DMS79 (cell line): ENCODE data around the gene COLEC11.

Experiments
- DNase-seq: peaks from one replicate; lab custom pipeline; 2025; lab: John Stamatoyannopoulos, UW

Gene COLEC11

GRCh38 chr2:3675687-3676086 lies 80.8 kb downstream of the COLEC11 start:
- no peak for DNase-seq

- DNase-seq = no peak
These were observed 82.5 kb downstream of the COLEC11 start for GRCh38 chr2:3677436-3677835.

- DNase-seq = no peak
These were observed 83.3 kb downstream of the COLEC11 start for GRCh38 chr2:3678212-3678611.

GRCh38 chr2:3679180-3679579 lies 84.3 kb downstream of the COLEC11 start:
- no peak for DNase-seq

- no peak for DNase-seq
These were observed 84.9 kb downstream of the COLEC11 start for GRCh38 chr2:3679616-3680393.

GRCh38 chr2:3680548-3681345 lies 85.8 kb downstream of the COLEC11 start:
- DNase-seq = no peak

GRCh38 chr2:3681625-3682024 lies 86.7 kb downstream of the COLEC11 start:
- no peak for DNase-seq

GRCh38 chr2:3682811-3683210 lies 87.9 kb downstream of the COLEC11 start:
- no peak for DNase-seq

- DNase-seq = no peak
These were observed 89.0 kb downstream of the COLEC11 start for GRCh38 chr2:3683748-3684454.

GRCh38 chr2:3689998-3690748 lies 95.3 kb downstream of the COLEC11 start:
- DNase-seq = no peak

GRCh38 chr2:3692375-3692774 lies 97.5 kb downstream of the COLEC11 start:
- DNase-seq = peak; percentile 4
